ENCODE data around the gene MADD. TPM values are rescaled to one million over a fixed set of nuclear protein-coding genes. Genes with fewer than 3 reads are reported as not detected.

MADD gene
- total and polyA plus RNA-seq, 2 experiments from 2014 or later: 9.9 to 17.4 TPM

GRCh38 chr11:47278058-47278457 lies 8.1 kb downstream of the MADD start:
- peaks cover 31% of the 10 kb centered on the region for H3K79me2 ChIP-seq (ENCODE audit: insufficient read depth)
- no peaks in the 10 kb centered on the region for H3K4me1 ChIP-seq (ENCODE audit: insufficient read depth)
- H3K9me2 ChIP-seq (ENCODE audit: insufficient read depth): no peaks in the 10 kb centered on the region
- H3K4me2 ChIP-seq (ENCODE audit: unreplicated experiment): no peak overlapping the region
- no peaks in the 10 kb centered on the region for H3F3A ChIP-seq (ENCODE audit: insufficient read depth)
- H2AFZ ChIP-seq: no peak overlapping the region
- no peak overlapping the region for H3K4me3 ChIP-seq
- peaks cover 40% of the 10 kb centered on the region for H3K36me3 ChIP-seq (ENCODE audit: low read depth)
- no peak overlapping the region for H3K9ac ChIP-seq
- no peaks in the 10 kb centered on the region for H3K27me3 ChIP-seq (replicated peaks; ENCODE audit: insufficient read depth)
- H4K20me1 ChIP-seq (ENCODE audit: insufficient read depth): peaks cover 6% of the 10 kb centered on the region; the same call in 1 of the 2 replicates
- no peak for DNase-seq
- in situ Hi-C loops (cut with MboI): no loop called here
- WGBS, 2 experiments (ENCODE audit: low coverage in 1 of 2, low lambda C conversion rate in 2 of 2, missing lambda C conversion rate in 2 of 2): 63 to 65% methylated on average over 3 of the region's 3 CpGs
- no peak overlapping the region for H3K27ac ChIP-seq
- TF ChIP-seq EZH2 (IDR thresholded peaks at IDR 0.05; ENCODE audit: insufficient read depth, poor library complexity, severe bottlenecking) (no peak), EZH2phosphoT487 (IDR thresholded peaks at IDR 0.05; ENCODE audit: insufficient read depth, low read depth) (no peak)
- H3K9me3 ChIP-seq (ENCODE audit: low read depth): no peaks in the 10 kb centered on the region

- Histone ChIP-seq H3K27me3 (replicated peaks; ENCODE audit: insufficient read depth) (no peaks in the 10 kb centered on the region), H3F3A (ENCODE audit: insufficient read depth) (no peaks in the 10 kb centered on the region), H3K9me3 (ENCODE audit: low read depth) (no peaks in the 10 kb centered on the region), H3K4me1 (ENCODE audit: insufficient read depth) (no peaks in the 10 kb centered on the region), H3K79me2 (ENCODE audit: insufficient read depth) (peaks cover 24% of the 10 kb centered on the region), H3K4me3 (no peak overlapping the region), H2AFZ (no peak overlapping the region), H3K4me2 (ENCODE audit: unreplicated experiment) (no peak overlapping the region), H3K9me2 (ENCODE audit: insufficient read depth) (no peaks in the 10 kb centered on the region), H4K20me1 (ENCODE audit: insufficient read depth) (0 out of 2 replicates have a peak, but pooled peaks cover 1% of the 10 kb centered on the region), H3K36me3 (ENCODE audit: low read depth) (peaks cover 40% of the 10 kb centered on the region), H3K9ac (no peak overlapping the region), H3K27ac (no peak overlapping the region)
- DNase-seq: no peak
- WGBS, 2 experiments (ENCODE audit: low coverage in 1 of 2, low lambda C conversion rate in 2 of 2, missing lambda C conversion rate in 2 of 2): 96% methylated on average over 4 of the region's 4 CpGs
- in situ Hi-C loops (cut with MboI): no loop called here
- TF ChIP-seq EZH2phosphoT487 (IDR thresholded peaks at IDR 0.05; ENCODE audit: insufficient read depth, low read depth) (no peak), EZH2 (IDR thresholded peaks at IDR 0.05; ENCODE audit: insufficient read depth, poor library complexity, severe bottlenecking) (no peak)
Measured at GRCh38 chr11:47278769-47279168, 8.8 kb downstream of the MADD start.

- no peak for TF ChIP-seq EZH2phosphoT487 (IDR thresholded peaks at IDR 0.05; ENCODE audit: insufficient read depth, low read depth)
- TF ChIP-seq EZH2 (IDR thresholded peaks at IDR 0.05; ENCODE audit: insufficient read depth, poor library complexity, severe bottlenecking): no peak
- Histone ChIP-seq H3F3A (ENCODE audit: insufficient read depth) (no peaks in the 10 kb centered on the region), H3K27ac (no peak overlapping the region), H3K9ac (no peak overlapping the region), H3K79me2 (ENCODE audit: insufficient read depth) (peaks cover 10% of the 10 kb centered on the region; the same call in 1 of the 2 replicates), H2AFZ (no peak overlapping the region), H3K27me3 (replicated peaks; ENCODE audit: insufficient read depth) (no peaks in the 10 kb centered on the region), H4K20me1 (ENCODE audit: insufficient read depth) (no peaks in the 10 kb centered on the region), H3K4me1 (ENCODE audit: insufficient read depth) (no peaks in the 10 kb centered on the region), H3K4me3 (no peak overlapping the region), H3K9me3 (ENCODE audit: low read depth) (no peaks in the 10 kb centered on the region), H3K36me3 (ENCODE audit: low read depth) (peaks cover 50% of the 10 kb centered on the region), H3K9me2 (ENCODE audit: insufficient read depth) (no peaks in the 10 kb centered on the region), H3K4me2 (ENCODE audit: unreplicated experiment) (no peak overlapping the region)
- in situ Hi-C loops (cut with MboI): no loop called here
- DNase-seq: no peak
Measured at GRCh38 chr11:47280099-47280498, 10.2 kb downstream of the MADD start.

GRCh38 chr11:47280860-47281259 lies 10.9 kb downstream of the MADD start:
- Histone ChIP-seq H3K27ac (no peak overlapping the region), H3K4me1 (ENCODE audit: insufficient read depth) (no peaks in the 10 kb centered on the region), H3K4me2 (ENCODE audit: unreplicated experiment) (no peak overlapping the region), H3K36me3 (ENCODE audit: low read depth) (peaks cover 50% of the 10 kb centered on the region), H2AFZ (no peak overlapping the region), H3K4me3 (no peak overlapping the region), H3K9ac (no peak overlapping the region), H3K27me3 (replicated peaks; ENCODE audit: insufficient read depth) (no peaks in the 10 kb centered on the region), H4K20me1 (ENCODE audit: insufficient read depth) (no peaks in the 10 kb centered on the region), H3K9me3 (ENCODE audit: low read depth) (no peaks in the 10 kb centered on the region), H3F3A (ENCODE audit: insufficient read depth) (no peaks in the 10 kb centered on the region), H3K79me2 (ENCODE audit: insufficient read depth) (0 out of 2 replicates have a peak, but pooled peaks cover 6% of the 10 kb centered on the region), H3K9me2 (ENCODE audit: insufficient read depth) (no peaks in the 10 kb centered on the region)
- no peak for DNase-seq
- in situ Hi-C loops (cut with MboI): no loop called here
- TF ChIP-seq EZH2phosphoT487 (IDR thresholded peaks at IDR 0.05; ENCODE audit: insufficient read depth, low read depth) (no peak), EZH2 (IDR thresholded peaks at IDR 0.05; ENCODE audit: insufficient read depth, poor library complexity, severe bottlenecking) (no peak)
- 72 to 75% methylated on average over 5 of the region's 5 CpGs for WGBS, 2 experiments (ENCODE audit: low coverage in 1 of 2, low lambda C conversion rate in 2 of 2, missing lambda C conversion rate in 2 of 2)

GRCh38 chr11:47282462-47282861 lies 12.5 kb downstream of the MADD start:
- in situ Hi-C loops (cut with MboI): no loop called here
- no peak overlapping the region for H3K27ac ChIP-seq
- H4K20me1 ChIP-seq (ENCODE audit: insufficient read depth): no peaks in the 10 kb centered on the region

More at GRCh38 chr11:47282462-47282861, 12.5 kb downstream of the MADD start:
- DNase-seq: no peak
- no peak overlapping the region for H2AFZ ChIP-seq
- 97 to 98% methylated on average over 7 of the region's 7 CpGs for WGBS, 2 experiments (ENCODE audit: low coverage in 1 of 2, low lambda C conversion rate in 2 of 2, missing lambda C conversion rate in 2 of 2)
- no peaks in the 10 kb centered on the region for H3K27me3 ChIP-seq (replicated peaks; ENCODE audit: insufficient read depth)
- no peak overlapping the region for H3K9ac ChIP-seq
- no peak overlapping the region for H3K4me2 ChIP-seq (ENCODE audit: unreplicated experiment)
- H3K79me2 ChIP-seq (ENCODE audit: insufficient read depth): no peaks in the 10 kb centered on the region
- H3K4me3 ChIP-seq: no peak overlapping the region
- H3K9me2 ChIP-seq (ENCODE audit: insufficient read depth): no peaks in the 10 kb centered on the region
- H3K9me3 ChIP-seq (ENCODE audit: low read depth): no peaks in the 10 kb centered on the region
- H3K36me3 ChIP-seq (ENCODE audit: low read depth): peaks cover 42% of the 10 kb centered on the region; the same call in 1 of the 2 replicates
- TF ChIP-seq EZH2 (IDR thresholded peaks at IDR 0.05; ENCODE audit: insufficient read depth, poor library complexity, severe bottlenecking) (no peak), EZH2phosphoT487 (IDR thresholded peaks at IDR 0.05; ENCODE audit: insufficient read depth, low read depth) (no peak)
- H3K4me1 ChIP-seq (ENCODE audit: insufficient read depth): no peaks in the 10 kb centered on the region
- H3F3A ChIP-seq (ENCODE audit: insufficient read depth): no peaks in the 10 kb centered on the region
